ENCODE measurements around the gene FBXL4.

Gene FBXL4

GRCh38 chr6:98880486-98880885 lies 67.3 kb downstream of the FBXL4 start:
- peaks cover 8% of the 10 kb centered on the region for H3K4me1 Mint-ChIP-seq (ENCODE audit: low read depth)
- H3K4me3 Mint-ChIP-seq = no peak overlapping the region
- H3K36me3 Mint-ChIP-seq (ENCODE audit: low read depth) = peaks cover 3% of the 10 kb centered on the region
- no peak overlapping the region for H3K27ac Mint-ChIP-seq
- H3K27me3 Mint-ChIP-seq (ENCODE audit: low read depth) = no peaks in the 10 kb centered on the region
- no peaks in the 10 kb centered on the region for H3K9me3 Mint-ChIP-seq

- Mint-ChIP-seq H3K4me1 (ENCODE audit: low read depth) (peaks cover 8% of the 10 kb centered on the region), H3K9me3 (no peaks in the 10 kb centered on the region), H3K4me3 (no peak overlapping the region), H3K27me3 (ENCODE audit: low read depth) (no peaks in the 10 kb centered on the region), H3K36me3 (ENCODE audit: low read depth) (no peaks in the 10 kb centered on the region), H3K27ac (no peak overlapping the region)
Measured at GRCh38 chr6:98877250-98877649, 70.5 kb downstream of the FBXL4 start.

- peaks cover 3% of the 10 kb centered on the region for H3K4me1 Mint-ChIP-seq (ENCODE audit: low read depth)
- H3K36me3 Mint-ChIP-seq (ENCODE audit: low read depth) = no peaks in the 10 kb centered on the region
- no peaks in the 10 kb centered on the region for H3K27me3 Mint-ChIP-seq (ENCODE audit: low read depth)
- no peaks in the 10 kb centered on the region for H3K9me3 Mint-ChIP-seq
- H3K4me3 Mint-ChIP-seq = no peak overlapping the region
- H3K27ac Mint-ChIP-seq = no peak overlapping the region
Measured at GRCh38 chr6:98875375-98875774, 72.4 kb downstream of the FBXL4 start.

- no peaks in the 10 kb centered on the region for H3K27me3 Mint-ChIP-seq (ENCODE audit: low read depth)
- no peaks in the 10 kb centered on the region for H3K36me3 Mint-ChIP-seq (ENCODE audit: low read depth)
- no peaks in the 10 kb centered on the region for H3K9me3 Mint-ChIP-seq
- H3K4me1 Mint-ChIP-seq (ENCODE audit: low read depth) = no peaks in the 10 kb centered on the region
- no peak overlapping the region for H3K4me3 Mint-ChIP-seq
- no peak overlapping the region for H3K27ac Mint-ChIP-seq
Measured at GRCh38 chr6:98871821-98872220, 75.9 kb downstream of the FBXL4 start.

- Mint-ChIP-seq H3K36me3 (ENCODE audit: low read depth) (peaks cover 4% of the 10 kb centered on the region), H3K9me3 (no peaks in the 10 kb centered on the region), H3K4me3 (no peak overlapping the region), H3K4me1 (ENCODE audit: low read depth) (no peaks in the 10 kb centered on the region), H3K27me3 (ENCODE audit: low read depth) (no peaks in the 10 kb centered on the region), H3K27ac (no peak overlapping the region)
Measured at GRCh38 chr6:98871057-98871456, 76.7 kb downstream of the FBXL4 start.

GRCh38 chr6:98864497-98864896 lies 83.2 kb downstream of the FBXL4 start:
- H3K4me1 Mint-ChIP-seq (ENCODE audit: low read depth) = no peaks in the 10 kb centered on the region
- H3K36me3 Mint-ChIP-seq (ENCODE audit: low read depth) = peaks cover 4% of the 10 kb centered on the region
- H3K9me3 Mint-ChIP-seq = no peaks in the 10 kb centered on the region
- no peak overlapping the region for H3K4me3 Mint-ChIP-seq
- H3K27me3 Mint-ChIP-seq (ENCODE audit: low read depth) = no peaks in the 10 kb centered on the region
- no peak overlapping the region for H3K27ac Mint-ChIP-seq

- H3K4me1 Mint-ChIP-seq (ENCODE audit: low read depth) = peaks cover 13% of the 10 kb centered on the region
- no peak overlapping the region for H3K4me3 Mint-ChIP-seq
- no peaks in the 10 kb centered on the region for H3K9me3 Mint-ChIP-seq
- peaks cover 2% of the 10 kb centered on the region for H3K36me3 Mint-ChIP-seq (ENCODE audit: low read depth)
- peaks cover 76% of the 10 kb centered on the region for H3K27me3 Mint-ChIP-seq (ENCODE audit: low read depth)
- H3K27ac Mint-ChIP-seq = no peak overlapping the region
Measured at GRCh38 chr6:98848539-98849242, 99.1 kb downstream of the FBXL4 start.

- Mint-ChIP-seq H3K36me3 (ENCODE audit: low read depth) (peaks cover 2% of the 10 kb centered on the region), H3K4me3 (no peak overlapping the region), H3K4me1 (ENCODE audit: low read depth) (peaks cover 13% of the 10 kb centered on the region), H3K9me3 (no peaks in the 10 kb centered on the region), H3K27me3 (ENCODE audit: low read depth) (peaks cover 83% of the 10 kb centered on the region), H3K27ac (no peak overlapping the region)
Measured at GRCh38 chr6:98847779-98848538, 99.8 kb downstream of the FBXL4 start.

- peaks cover 13% of the 10 kb centered on the region for H3K4me1 Mint-ChIP-seq (ENCODE audit: low read depth)
Measured at GRCh38 chr6:98847416-98847778, 100.3 kb downstream of the FBXL4 start.

GRCh38 chr6:98846021-98846380 lies 101.7 kb downstream of the FBXL4 start:
- Mint-ChIP-seq H3K36me3 (ENCODE audit: low read depth) (peaks cover 2% of the 10 kb centered on the region), H3K9me3 (no peaks in the 10 kb centered on the region), H3K27me3 (ENCODE audit: low read depth) (peaks cover 89% of the 10 kb centered on the region), H3K4me3 (peak overlapping the region; percentile 67), H3K4me1 (ENCODE audit: low read depth) (peaks cover 13% of the 10 kb centered on the region), H3K27ac (no peak overlapping the region)

More at GRCh38 chr6:98847416-98847778, 100.3 kb downstream of the FBXL4 start:
- no peaks in the 10 kb centered on the region for H3K9me3 Mint-ChIP-seq
- no peak overlapping the region for H3K4me3 Mint-ChIP-seq
- peaks cover 2% of the 10 kb centered on the region for H3K36me3 Mint-ChIP-seq (ENCODE audit: low read depth)
- H3K27me3 Mint-ChIP-seq (ENCODE audit: low read depth) = peaks cover 89% of the 10 kb centered on the region
- no peak overlapping the region for H3K27ac Mint-ChIP-seq

GRCh38 chr6:98845211-98846020 lies 102.3 kb downstream of the FBXL4 start:
- peak overlapping the region; percentile 53 for H3K27ac Mint-ChIP-seq
- peaks cover 89% of the 10 kb centered on the region for H3K27me3 Mint-ChIP-seq (ENCODE audit: low read depth)
- H3K4me3 Mint-ChIP-seq = peak overlapping the region; percentile 67
- peaks cover 2% of the 10 kb centered on the region for H3K36me3 Mint-ChIP-seq (ENCODE audit: low read depth)
- H3K4me1 Mint-ChIP-seq (ENCODE audit: low read depth) = peaks cover 13% of the 10 kb centered on the region
- H3K9me3 Mint-ChIP-seq = no peaks in the 10 kb centered on the region

- H3K9me3 Mint-ChIP-seq = no peaks in the 10 kb centered on the region
- peaks cover 2% of the 10 kb centered on the region for H3K36me3 Mint-ChIP-seq (ENCODE audit: low read depth)
- peaks cover 89% of the 10 kb centered on the region for H3K27me3 Mint-ChIP-seq (ENCODE audit: low read depth)
- H3K4me3 Mint-ChIP-seq = no peak overlapping the region
- peak overlapping the region; percentile 19 for H3K27ac Mint-ChIP-seq
- peaks cover 13% of the 10 kb centered on the region for H3K4me1 Mint-ChIP-seq (ENCODE audit: low read depth)
Measured at GRCh38 chr6:98844244-98845210, 103.2 kb downstream of the FBXL4 start.

- Mint-ChIP-seq H3K9me3 (no peaks in the 10 kb centered on the region), H3K27ac (no peak overlapping the region), H3K4me1 (ENCODE audit: low read depth) (peaks cover 13% of the 10 kb centered on the region), H3K4me3 (no peak overlapping the region), H3K36me3 (ENCODE audit: low read depth) (no peaks in the 10 kb centered on the region), H3K27me3 (ENCODE audit: low read depth) (peaks cover 88% of the 10 kb centered on the region)
Measured at GRCh38 chr6:98843271-98844243, 104.2 kb downstream of the FBXL4 start.
